Stimulated activated naive CD8-positive, alpha-beta T cell treated with anti-CD3 and anti-CD28 coated beads, Interleukin-15, Interleukin-2, amounts not matched to agents 100 ng/mL and 50 ng/mL, for 24 hours (primary cell): ENCODE results near the gene MED4.
"Not testable (repeated sequence)": the region's sequence is repeated elsewhere in the genome, so short reads cannot be mapped to it uniquely, and the experiment has no call there.

ENCODE experiments used
- H3K27ac Mint-ChIP-seq: one replicate; pipeline ENCODE4 v1.8.0; 2021; ENCODE audit warnings: mild to moderate bottlenecking, mixed read lengths
- H3K27me3 Mint-ChIP-seq: one replicate; pipeline ENCODE4 v1.8.0; 2021; ENCODE audit warnings: mixed read lengths
- H3K36me3 Mint-ChIP-seq: one replicate; pipeline ENCODE4 v1.8.0; 2021; ENCODE audit warnings: low read depth, mixed read lengths
- H3K4me1 Mint-ChIP-seq: one replicate; pipeline ENCODE4 v1.8.0; 2021; ENCODE audit warnings: low read depth, mixed read lengths
- H3K4me3 Mint-ChIP-seq: one replicate; pipeline ENCODE4 v1.8.0; 2021; ENCODE audit warnings: mild to moderate bottlenecking, mixed read lengths
- H3K9me3 Mint-ChIP-seq: one replicate; pipeline ENCODE4 v1.8.0; 2021; ENCODE audit warnings: mixed read lengths

The MED4 gene

GRCh38 chr13:48069573-48069972, 25.3 kb downstream of the MED4 start:
- Mint-ChIP-seq H3K9me3 (peaks cover 15% of the 10 kb centered on the region), H3K27me3 (no peaks in the 10 kb centered on the region), H3K27ac (no peak overlapping the region), H3K36me3 (peaks cover 85% of the 10 kb centered on the region), H3K4me3 (no peak overlapping the region), H3K4me1 (no peaks in the 10 kb centered on the region)

- Mint-ChIP-seq H3K4me3 (no peak overlapping the region), H3K4me1 (no peaks in the 10 kb centered on the region), H3K27me3 (no peaks in the 10 kb centered on the region), H3K36me3 (peaks cover 78% of the 10 kb centered on the region), H3K27ac (no peak overlapping the region), H3K9me3 (peaks cover 15% of the 10 kb centered on the region)
Observed at GRCh38 chr13:48068952-48069351, 26.0 kb downstream of the MED4 start.

GRCh38 chr13:48068036-48068435, 26.9 kb downstream of the MED4 start:
- peaks cover 70% of the 10 kb centered on the region for H3K36me3 Mint-ChIP-seq
- H3K9me3 Mint-ChIP-seq = peaks cover 15% of the 10 kb centered on the region
- no peak overlapping the region for H3K4me3 Mint-ChIP-seq
- no peaks in the 10 kb centered on the region for H3K4me1 Mint-ChIP-seq
- H3K27me3 Mint-ChIP-seq = no peaks in the 10 kb centered on the region
- H3K27ac Mint-ChIP-seq = no peak overlapping the region

- Mint-ChIP-seq H3K4me3 (no peak overlapping the region), H3K27me3 (no peaks in the 10 kb centered on the region), H3K9me3 (peaks cover 10% of the 10 kb centered on the region), H3K4me1 (no peaks in the 10 kb centered on the region), H3K27ac (no peak overlapping the region), H3K36me3 (peaks cover 56% of the 10 kb centered on the region)
Observed at GRCh38 chr13:48066310-48066989, 28.5 kb downstream of the MED4 start.

- not testable (repeated sequence) for H3K27me3 Mint-ChIP-seq
- Mint-ChIP-seq H3K27ac (peak overlapping the region; percentile 15), H3K36me3 (peaks cover 33% of the 10 kb centered on the region)
Observed at GRCh38 chr13:48059951-48060350, 35.0 kb downstream of the MED4 start.

GRCh38 chr13:48058536-48058935, 36.4 kb downstream of the MED4 start:
- not testable (repeated sequence) for H3K4me3 Mint-ChIP-seq, H3K4me1 Mint-ChIP-seq, H3K9me3 Mint-ChIP-seq, H3K27ac Mint-ChIP-seq, H3K27me3 Mint-ChIP-seq
- H3K36me3 Mint-ChIP-seq = peaks cover 38% of the 10 kb centered on the region

More at GRCh38 chr13:48059951-48060350, 35.0 kb downstream of the MED4 start:
- H3K4me3 Mint-ChIP-seq, H3K9me3 Mint-ChIP-seq, H3K4me1 Mint-ChIP-seq: not testable (repeated sequence)

- no peak overlapping the region for H3K27ac Mint-ChIP-seq
- no peaks in the 10 kb centered on the region for H3K4me1 Mint-ChIP-seq
- H3K4me3 Mint-ChIP-seq = no peak overlapping the region
- H3K9me3 Mint-ChIP-seq = no peaks in the 10 kb centered on the region
- H3K36me3 Mint-ChIP-seq = peaks cover 56% of the 10 kb centered on the region
- no peaks in the 10 kb centered on the region for H3K27me3 Mint-ChIP-seq
Observed at GRCh38 chr13:48055712-48056111, 39.2 kb downstream of the MED4 start.

- Mint-ChIP-seq H3K4me1 (no peaks in the 10 kb centered on the region), H3K4me3 (no peak overlapping the region)
Observed at GRCh38 chr13:48054601-48055000, 40.3 kb downstream of the MED4 start.

GRCh38 chr13:48050550-48050949, 44.4 kb downstream of the MED4 start:
- Mint-ChIP-seq H3K4me1 (no peaks in the 10 kb centered on the region), H3K27ac (no peak overlapping the region), H3K27me3 (no peaks in the 10 kb centered on the region), H3K9me3 (no peaks in the 10 kb centered on the region), H3K36me3 (peaks cover 70% of the 10 kb centered on the region), H3K4me3 (no peak overlapping the region)

More at GRCh38 chr13:48054601-48055000, 40.3 kb downstream of the MED4 start:
- Mint-ChIP-seq H3K27ac (no peak overlapping the region), H3K36me3 (peaks cover 54% of the 10 kb centered on the region), H3K9me3 (no peaks in the 10 kb centered on the region), H3K27me3 (no peaks in the 10 kb centered on the region)

GRCh38 chr13:48043789-48044503, 51.0 kb downstream of the MED4 start:
- H3K4me3 Mint-ChIP-seq = no peak overlapping the region

GRCh38 chr13:48042894-48043293, 52.0 kb downstream of the MED4 start:
- peak overlapping the region; percentile 29 for H3K27ac Mint-ChIP-seq
- H3K27me3 Mint-ChIP-seq = no peaks in the 10 kb centered on the region
- H3K9me3 Mint-ChIP-seq = no peaks in the 10 kb centered on the region
- H3K36me3 Mint-ChIP-seq = peaks cover 55% of the 10 kb centered on the region
- no peak overlapping the region for H3K4me3 Mint-ChIP-seq
- peaks cover 28% of the 10 kb centered on the region for H3K4me1 Mint-ChIP-seq

More at GRCh38 chr13:48043789-48044503, 51.0 kb downstream of the MED4 start:
- H3K36me3 Mint-ChIP-seq = peaks cover 60% of the 10 kb centered on the region
- H3K27me3 Mint-ChIP-seq = no peaks in the 10 kb centered on the region
- no peaks in the 10 kb centered on the region for H3K9me3 Mint-ChIP-seq
- H3K27ac Mint-ChIP-seq = peak overlapping the region; percentile 65
- peaks cover 19% of the 10 kb centered on the region for H3K4me1 Mint-ChIP-seq

- H3K27ac Mint-ChIP-seq = no peak overlapping the region
- H3K4me3 Mint-ChIP-seq = no peak overlapping the region
- H3K9me3 Mint-ChIP-seq = no peaks in the 10 kb centered on the region
- H3K27me3 Mint-ChIP-seq = no peaks in the 10 kb centered on the region
- H3K4me1 Mint-ChIP-seq = peaks cover 43% of the 10 kb centered on the region
- peaks cover 39% of the 10 kb centered on the region for H3K36me3 Mint-ChIP-seq
Observed at GRCh38 chr13:48040896-48041295, 54.0 kb downstream of the MED4 start.

- H3K27ac Mint-ChIP-seq = peak overlapping the region; percentile 31
- H3K27me3 Mint-ChIP-seq = no peaks in the 10 kb centered on the region
- no peak overlapping the region for H3K4me3 Mint-ChIP-seq
- H3K9me3 Mint-ChIP-seq = no peaks in the 10 kb centered on the region
- peaks cover 43% of the 10 kb centered on the region for H3K4me1 Mint-ChIP-seq
- peaks cover 37% of the 10 kb centered on the region for H3K36me3 Mint-ChIP-seq
Observed at GRCh38 chr13:48040049-48040448, 54.9 kb downstream of the MED4 start.

- Mint-ChIP-seq H3K36me3 (peaks cover 41% of the 10 kb centered on the region), H3K27me3 (no peaks in the 10 kb centered on the region), H3K4me3 (peak overlapping the region; percentile 95), H3K4me1 (peaks cover 35% of the 10 kb centered on the region), H3K9me3 (no peaks in the 10 kb centered on the region), H3K27ac (peak overlapping the region; percentile 98)
Observed at GRCh38 chr13:48038761-48039160, 56.1 kb downstream of the MED4 start.

GRCh38 chr13:48037346-48038173, 57.3 kb downstream of the MED4 start, which contains the start of gene NUDT15:
Gene NUDT15, plus strand, starts transcription at chr13:48037726. Its CDS starts 21 bp downstream, at chr13:48037747.
- peak within 1 kb of the TSS; percentile 95 for H3K4me3 Mint-ChIP-seq
- peak within 1 kb of the TSS; percentile 98 for H3K27ac Mint-ChIP-seq
- peaks cover 38% of the 10 kb centered on the region for H3K36me3 Mint-ChIP-seq
- H3K9me3 Mint-ChIP-seq = no peaks in the 10 kb centered on the region
- peaks cover 32% of the 10 kb centered on the region for H3K4me1 Mint-ChIP-seq
- no peaks in the 10 kb centered on the region for H3K27me3 Mint-ChIP-seq
